ENCODE measurements around the gene KANK2. TPM values are rescaled to one million over a fixed set of nuclear protein-coding genes. Genes with fewer than 3 reads are reported as not detected.

KANK2 gene
- total and polyA plus RNA-seq, 2 donors (not counting 1 experiment from before 2014, with no cell fraction given): 192 to 511 TPM

DNA sequence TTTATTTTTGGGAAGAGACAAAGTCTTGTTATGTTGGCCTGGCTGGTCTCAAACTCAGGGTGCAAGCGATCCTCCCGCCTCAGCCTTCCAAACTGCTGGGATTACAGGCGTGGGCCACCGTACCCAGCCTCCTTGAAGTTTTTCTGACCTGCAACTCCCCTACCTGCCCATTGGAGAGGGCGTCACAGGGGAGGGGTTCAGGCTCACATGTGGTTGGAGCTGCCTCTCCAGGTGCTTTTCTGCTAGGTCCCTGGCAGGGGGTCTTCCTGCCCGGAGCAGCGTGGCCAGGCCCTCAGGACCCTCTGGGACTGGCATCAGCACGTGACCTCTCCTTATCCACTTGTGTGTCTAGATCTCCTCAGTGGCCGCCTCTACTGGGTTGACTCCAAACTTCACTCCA, 80.8 kb downstream of the KANK2 start:
- H2AFZ ChIP-seq (ENCODE audit: low read length): no peak overlapping the region
- no peaks in the 10 kb centered on the region for H3K9me3 ChIP-seq (ENCODE audit: control insufficient read depth, insufficient read depth, low read depth, low read length)
- peaks cover 3% of the 10 kb centered on the region for H4K20me1 ChIP-seq (ENCODE audit: control insufficient read depth, extremely low read depth, insufficient read depth, low read length)
- peaks cover 49% of the 10 kb centered on the region for H3K36me3 ChIP-seq (ENCODE audit: control insufficient read depth, insufficient read depth, low read length)
- no peak overlapping the region for H3K4me2 ChIP-seq (ENCODE audit: extremely low read depth, insufficient read depth, low read length)
- no peaks in the 10 kb centered on the region for H3K27me3 ChIP-seq (ENCODE audit: control insufficient read depth, insufficient read depth, low read length)
- no peak overlapping the region for H3K27ac ChIP-seq (ENCODE audit: insufficient read depth, low read length)
- no peak overlapping the region for H3K9ac ChIP-seq (ENCODE audit: insufficient read depth, low read length)
- DNase-seq (ENCODE audit: low read depth in 2 of 2): no peak
- no peaks in the 10 kb centered on the region for H3K4me1 ChIP-seq (ENCODE audit: control insufficient read depth, extremely low read depth, insufficient read depth, low read length)
- peaks cover 19% of the 10 kb centered on the region for H3K79me2 ChIP-seq (ENCODE audit: control insufficient read depth, insufficient read depth, low read length)
- no peak overlapping the region for H3K4me3 ChIP-seq (replicated peaks in 1 of 4; ENCODE audit: control extremely low read depth in 1 of 4, insufficient read depth in 1 of 4, low read depth in 3 of 4, low read length in 4 of 4)
- no peak for TF ChIP-seq EZH2 (IDR thresholded peaks at IDR 0.05; ENCODE audit: low read length, missing control alignments)
- TF ChIP-seq, protein P1, sequence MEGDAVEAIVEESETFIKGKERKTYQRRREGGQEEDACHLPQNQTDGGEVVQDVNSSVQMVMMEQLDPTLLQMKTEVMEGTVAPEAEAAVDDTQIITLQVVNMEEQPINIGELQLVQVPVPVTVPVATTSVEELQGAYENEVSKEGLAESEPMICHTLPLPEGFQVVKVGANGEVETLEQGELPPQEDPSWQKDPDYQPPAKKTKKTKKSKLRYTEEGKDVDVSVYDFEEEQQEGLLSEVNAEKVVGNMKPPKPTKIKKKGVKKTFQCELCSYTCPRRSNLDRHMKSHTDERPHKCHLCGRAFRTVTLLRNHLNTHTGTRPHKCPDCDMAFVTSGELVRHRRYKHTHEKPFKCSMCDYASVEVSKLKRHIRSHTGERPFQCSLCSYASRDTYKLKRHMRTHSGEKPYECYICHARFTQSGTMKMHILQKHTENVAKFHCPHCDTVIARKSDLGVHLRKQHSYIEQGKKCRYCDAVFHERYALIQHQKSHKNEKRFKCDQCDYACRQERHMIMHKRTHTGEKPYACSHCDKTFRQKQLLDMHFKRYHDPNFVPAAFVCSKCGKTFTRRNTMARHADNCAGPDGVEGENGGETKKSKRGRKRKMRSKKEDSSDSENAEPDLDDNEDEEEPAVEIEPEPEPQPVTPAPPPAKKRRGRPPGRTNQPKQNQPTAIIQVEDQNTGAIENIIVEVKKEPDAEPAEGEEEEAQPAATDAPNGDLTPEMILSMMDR (conservative IDR thresholded peaks at IDR 0.05 in 1 of 2, IDR thresholded peaks at IDR 0.05 in 1 of 2; ENCODE audit: low read depth in 1 of 2, low read length in 2 of 2): no peak

DNA sequence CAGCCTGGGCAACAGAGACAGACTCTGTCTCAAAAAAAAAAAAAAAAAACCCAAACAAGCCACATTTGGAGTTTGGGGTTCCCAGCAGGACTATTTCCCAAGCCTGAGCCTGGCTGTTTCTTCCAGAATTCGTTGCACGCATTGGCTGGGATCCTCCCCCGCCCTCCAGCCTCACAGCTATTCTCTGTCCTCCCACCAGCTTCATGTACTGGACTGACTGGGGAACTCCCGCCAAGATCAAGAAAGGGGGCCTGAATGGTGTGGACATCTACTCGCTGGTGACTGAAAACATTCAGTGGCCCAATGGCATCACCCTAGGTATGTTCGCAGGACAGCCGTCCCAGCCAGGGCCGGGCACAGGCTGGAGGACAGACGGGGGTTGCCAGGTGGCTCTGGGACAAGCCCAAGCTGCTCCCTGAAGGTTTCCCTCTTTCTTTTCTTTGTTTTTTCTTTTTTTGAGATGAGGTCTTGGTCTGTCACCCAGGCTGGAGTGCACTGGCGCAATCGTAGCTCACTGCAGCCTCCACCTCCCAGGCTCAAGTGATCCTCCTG, 81.4 kb downstream of the KANK2 start:
- Histone ChIP-seq H3K27me3 (ENCODE audit: control insufficient read depth, insufficient read depth, low read length) (no peaks in the 10 kb centered on the region), H3K79me2 (ENCODE audit: control insufficient read depth, insufficient read depth, low read length) (peaks cover 22% of the 10 kb centered on the region), H4K20me1 (ENCODE audit: control insufficient read depth, extremely low read depth, insufficient read depth, low read length) (peaks cover 3% of the 10 kb centered on the region), H2AFZ (ENCODE audit: low read length) (no peak overlapping the region), H3K4me3 (replicated peaks in 1 of 4; ENCODE audit: control extremely low read depth in 1 of 4, insufficient read depth in 1 of 4, low read depth in 3 of 4, low read length in 4 of 4) (no peak overlapping the region), H3K27ac (ENCODE audit: insufficient read depth, low read length) (no peak overlapping the region), H3K36me3 (ENCODE audit: control insufficient read depth, insufficient read depth, low read length) (peaks cover 51% of the 10 kb centered on the region), H3K4me2 (ENCODE audit: extremely low read depth, insufficient read depth, low read length) (no peak overlapping the region), H3K9me3 (ENCODE audit: control insufficient read depth, insufficient read depth, low read depth, low read length) (no peaks in the 10 kb centered on the region), H3K9ac (ENCODE audit: insufficient read depth, low read length) (no peak overlapping the region), H3K4me1 (ENCODE audit: control insufficient read depth, extremely low read depth, insufficient read depth, low read length) (no peaks in the 10 kb centered on the region)
- DNase-seq (ENCODE audit: low read depth in 2 of 2): no peak
- TF ChIP-seq EZH2 (IDR thresholded peaks at IDR 0.05; ENCODE audit: low read length, missing control alignments): no peak
- TF ChIP-seq, protein P1 (conservative IDR thresholded peaks at IDR 0.05 in 1 of 2, IDR thresholded peaks at IDR 0.05 in 1 of 2; ENCODE audit: low read depth in 1 of 2, low read length in 2 of 2): no peak

DNA sequence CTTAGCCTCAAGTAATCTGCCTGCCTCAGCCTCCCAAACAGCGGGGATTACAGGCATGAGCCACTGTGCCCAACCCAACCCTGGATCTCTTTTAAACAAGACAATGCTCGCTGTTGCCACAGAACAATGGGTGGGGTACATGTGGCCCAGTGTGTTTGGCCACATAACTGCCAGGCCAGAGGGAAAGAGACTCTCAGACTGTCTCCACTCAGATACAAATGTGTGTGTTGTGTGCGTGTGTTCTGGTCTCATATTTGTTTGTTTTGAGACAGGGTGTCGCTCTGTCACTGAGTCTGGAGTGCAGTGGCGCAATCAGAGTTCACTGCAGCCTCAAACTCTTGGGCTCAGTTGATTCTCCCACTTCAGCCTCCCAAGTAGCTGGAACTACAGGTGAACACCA, 82.3 kb downstream of the KANK2 start:
- Histone ChIP-seq H2AFZ (ENCODE audit: low read length) (no peak overlapping the region), H3K4me2 (ENCODE audit: extremely low read depth, insufficient read depth, low read length) (no peak overlapping the region), H3K9ac (ENCODE audit: insufficient read depth, low read length) (no peak overlapping the region), H3K27me3 (ENCODE audit: control insufficient read depth, insufficient read depth, low read length) (no peaks in the 10 kb centered on the region), H3K79me2 (ENCODE audit: control insufficient read depth, insufficient read depth, low read length) (peaks cover 25% of the 10 kb centered on the region), H4K20me1 (ENCODE audit: control insufficient read depth, extremely low read depth, insufficient read depth, low read length) (peaks cover 3% of the 10 kb centered on the region), H3K4me1 (ENCODE audit: control insufficient read depth, extremely low read depth, insufficient read depth, low read length) (no peaks in the 10 kb centered on the region), H3K9me3 (ENCODE audit: control insufficient read depth, insufficient read depth, low read depth, low read length) (no peaks in the 10 kb centered on the region), H3K36me3 (ENCODE audit: control insufficient read depth, insufficient read depth, low read length) (peaks cover 49% of the 10 kb centered on the region), H3K4me3 (replicated peaks in 1 of 4; ENCODE audit: control extremely low read depth in 1 of 4, insufficient read depth in 1 of 4, low read depth in 3 of 4, low read length in 4 of 4) (no peak overlapping the region), H3K27ac (ENCODE audit: insufficient read depth, low read length) (no peak overlapping the region)
- no peak for TF ChIP-seq EZH2 (IDR thresholded peaks at IDR 0.05; ENCODE audit: low read length, missing control alignments)
- TF ChIP-seq, protein P1 (conservative IDR thresholded peaks at IDR 0.05 in 1 of 2, IDR thresholded peaks at IDR 0.05 in 1 of 2; ENCODE audit: low read depth in 1 of 2, low read length in 2 of 2): no peak
- DNase-seq (ENCODE audit: low read depth in 2 of 2): no peak

Other genes with a start within 250 kb of the KANK2 start
- 35.7 and 61.1 TPM in 2 replicates for gene SMARCA4, start 236.5 kb downstream of the KANK2 start, total RNA-seq
- 28.1 and 53.1 TPM in 2 replicates for gene SMARCA4, start 236.5 kb downstream of the KANK2 start, polyA plus RNA-seq
- 204 and 427 TPM in 2 replicates for gene LDLR, start 108.1 kb downstream of the KANK2 start, total RNA-seq
- gene LDLR, start 108.1 kb downstream of the KANK2 start, polyA plus RNA-seq: 187 and 210 TPM in 2 replicates
- 3.9 and 32.0 TPM in 2 replicates for gene SPC24, start 41.8 kb downstream of the KANK2 start, total RNA-seq
- 8.1 and 32.0 TPM in 2 replicates for gene SPC24, start 41.8 kb downstream of the KANK2 start, polyA plus RNA-seq
- gene ANGPTL8, start 42.1 kb upstream of the KANK2 start, total RNA-seq: not detected in 2 replicates
- not detected in 2 replicates for gene ANGPTL8, start 42.1 kb upstream of the KANK2 start, polyA plus RNA-seq
- gene DOCK6, start 65.0 kb upstream of the KANK2 start, total RNA-seq: 10.5 and 17.7 TPM in 2 replicates
- gene DOCK6, start 65.0 kb upstream of the KANK2 start, polyA plus RNA-seq: 6.9 and 10.0 TPM in 2 replicates
- gene TSPAN16, start 98.6 kb upstream of the KANK2 start, total RNA-seq: not detected in 2 replicates
- gene TSPAN16, start 98.6 kb upstream of the KANK2 start, polyA plus RNA-seq: not detected in 2 replicates
- gene RAB3D, start 142.1 kb upstream of the KANK2 start, total RNA-seq: 15.4 and 20.0 TPM in 2 replicates
- gene RAB3D, start 142.1 kb upstream of the KANK2 start, polyA plus RNA-seq: 11.5 and 16.2 TPM in 2 replicates
- gene TMEM205, start 148.7 kb upstream of the KANK2 start, total RNA-seq: 54.7 and 76.8 TPM in 2 replicates
- gene TMEM205, start 148.7 kb upstream of the KANK2 start, polyA plus RNA-seq: 68.4 and 78.6 TPM in 2 replicates
- 10.1 and 11.3 TPM in 2 replicates for gene CCDC159, start 149.0 kb upstream of the KANK2 start, total RNA-seq
- 13.8 and 14.4 TPM in 2 replicates for gene CCDC159, start 149.0 kb upstream of the KANK2 start, polyA plus RNA-seq
- 7.4 and 13.0 TPM in 2 replicates for gene PLPPR2, start 157.9 kb upstream of the KANK2 start, total RNA-seq
- gene PLPPR2, start 157.9 kb upstream of the KANK2 start, polyA plus RNA-seq: 17.6 and 21.2 TPM in 2 replicates
- gene SWSAP1, start 177.1 kb upstream of the KANK2 start, total RNA-seq: 0.50 and 0.51 TPM in 2 replicates
- 0.76 and 1.2 TPM in 2 replicates for gene SWSAP1, start 177.1 kb upstream of the KANK2 start, polyA plus RNA-seq
- gene EPOR, start 186.8 kb upstream of the KANK2 start, total RNA-seq: 6.4 and 9.2 TPM in 2 replicates
- 3.6 and 3.8 TPM in 2 replicates for gene EPOR, start 186.8 kb upstream of the KANK2 start, polyA plus RNA-seq
- gene RGL3, start 221.8 kb upstream of the KANK2 start, total RNA-seq: 1.8 and 4.0 TPM in 2 replicates
- 0.20 and 0.90 TPM in 2 replicates for gene RGL3, start 221.8 kb upstream of the KANK2 start, polyA plus RNA-seq
- 0.26 and 0.66 TPM in 2 replicates for gene ODAD3, start 237.6 kb upstream of the KANK2 start, total RNA-seq
- gene ODAD3, start 237.6 kb upstream of the KANK2 start, polyA plus RNA-seq: 0.32 and 0.67 TPM in 2 replicates
- gene PRKCSH, start 238.1 kb upstream of the KANK2 start, total RNA-seq: 120 and 134 TPM in 2 replicates
- gene PRKCSH, start 238.1 kb upstream of the KANK2 start, polyA plus RNA-seq: 110 and 117 TPM in 2 replicates